Loucy (cell line): ENCODE measurements around the gene TBC1D1.

Experiments
- H2AFZ ChIP-seq: fragments of 200-600 bp; sonication (generic); 2 replicates; pipeline ENCODE4 v1.6.0; 2016; ENCODE audit warnings: antibody characterized with exemption, mild to moderate bottlenecking, low read length, moderate library complexity
- H3F3A ChIP-seq: fragments of 200-600 bp; 2 replicates; pipeline ENCODE4 v1.6.0; 2016; ENCODE audit warnings: antibody characterized with exemption, low read depth, mild to moderate bottlenecking
- H3K27me3 ChIP-seq: fragments of 200-600 bp; sonication (generic); 2 replicates; pipeline ENCODE4 v1.6.1; 2014; ENCODE audit warnings: low read length, mild to moderate bottlenecking; ENCODE audit not compliant: insufficient read depth, poor library complexity, severe bottlenecking
- H3K36me3 ChIP-seq: fragments of 200-600 bp; sonication (generic); 2 replicates; pipeline ENCODE4 v1.6.1; 2016; ENCODE audit warnings: low read length; ENCODE audit not compliant: insufficient read depth
- H3K4me1 ChIP-seq: fragments of 200-600 bp; sonication (generic); 2 replicates; pipeline ENCODE4 v1.5.1; 2014; ENCODE audit warnings: low read length, mild to moderate bottlenecking; ENCODE audit not compliant: insufficient read depth, poor library complexity, severe bottlenecking
- H3K4me2 ChIP-seq: fragments of 200-600 bp; sonication (generic); 2 replicates; pipeline ENCODE4 v1.6.0; 2014; ENCODE audit warnings: antibody characterized with exemption, low read length, low read depth, mild to moderate bottlenecking; ENCODE audit not compliant: poor library complexity, severe bottlenecking
- H3K4me3 ChIP-seq: fragments of 200-600 bp; sonication (generic); 2 replicates; pipeline ENCODE4 v1.5.1; 2014; ENCODE audit warnings: low read length, mild to moderate bottlenecking, mixed read lengths; ENCODE audit not compliant: poor library complexity, severe bottlenecking
- H3K79me2 ChIP-seq: fragments of 200-600 bp; sonication (generic); 2 replicates; pipeline ENCODE4 v1.6.1; 2014; ENCODE audit warnings: low read length; ENCODE audit not compliant: insufficient read depth
- H3K9ac ChIP-seq: fragments of 200-600 bp; sonication (generic); 2 replicates; pipeline ENCODE4 v1.6.0; 2014; ENCODE audit warnings: mild to moderate bottlenecking, low read depth, low read length, moderate library complexity; ENCODE audit not compliant: poor library complexity, severe bottlenecking
- H3K9me2 ChIP-seq: fragments of 200-600 bp; sonication (generic); replicated peaks from 2 replicates; pipeline ENCODE4 v1.6.1; 2016; ENCODE audit warnings: low read depth, low read length, mixed read lengths
- H3K9me3 ChIP-seq: fragments of 200-600 bp; sonication (generic); 2 replicates; pipeline ENCODE4 v1.6.1; 2014; ENCODE audit warnings: mild to moderate bottlenecking, antibody characterized with exemption, low read length, low read depth; ENCODE audit not compliant: insufficient read depth
- H4K20me1 ChIP-seq: fragments of 200-600 bp; sonication (generic); 2 replicates; pipeline ENCODE4 v1.6.0; 2014; ENCODE audit warnings: antibody characterized with exemption, low read length, mild to moderate bottlenecking; ENCODE audit not compliant: insufficient read depth, poor library complexity, severe bottlenecking
- CTCF ChIP-seq: fragments of 200-600 bp; sonication (generic); conservative IDR thresholded peaks from 2 replicates; pipeline ENCODE4 v1.5.1; 2014; ENCODE audit warnings: mild to moderate bottlenecking, antibody characterized with exemption, low read length
- EZH2phosphoT487 ChIP-seq: fragments of 200-600 bp; IDR thresholded peaks from 2 replicates; pipeline ENCODE4 v1.6.1; 2018; ENCODE audit warnings: antibody characterized with exemption, mild to moderate bottlenecking, moderate library complexity, borderline replicate concordance

TBC1D1 gene

GRCh38 chr4:38150766-38151165, 259.9 kb downstream of the TBC1D1 start:
- H2AFZ ChIP-seq: no peak overlapping the region
- TF ChIP-seq EZH2phosphoT487 (no peak), CTCF (no peak)
- H3K4me1 ChIP-seq: peaks cover 5% of the 10 kb centered on the region
- H3F3A ChIP-seq: no peaks in the 10 kb centered on the region
- no peak overlapping the region for H3K9ac ChIP-seq
- no peaks in the 10 kb centered on the region for H3K9me3 ChIP-seq
- H3K27me3 ChIP-seq: no peaks in the 10 kb centered on the region
- no peak overlapping the region for H3K4me2 ChIP-seq
- no peak overlapping the region for H3K4me3 ChIP-seq
- no peaks in the 10 kb centered on the region for H3K36me3 ChIP-seq
- H4K20me1 ChIP-seq: no peaks in the 10 kb centered on the region
- H3K9me2 ChIP-seq: no peaks in the 10 kb centered on the region
- no peaks in the 10 kb centered on the region for H3K79me2 ChIP-seq

- Histone ChIP-seq H3K9me2 (no peaks in the 10 kb centered on the region), H3K36me3 (no peaks in the 10 kb centered on the region), H3K4me2 (no peak overlapping the region), H3K27me3 (no peaks in the 10 kb centered on the region), H4K20me1 (no peaks in the 10 kb centered on the region), H3F3A (no peaks in the 10 kb centered on the region), H3K9me3 (no peaks in the 10 kb centered on the region), H2AFZ (no peak overlapping the region), H3K79me2 (no peaks in the 10 kb centered on the region), H3K4me1 (peaks cover 5% of the 10 kb centered on the region), H3K4me3 (no peak overlapping the region), H3K9ac (no peak overlapping the region)
- TF ChIP-seq CTCF (no peak), EZH2phosphoT487 (no peak)
Observed at GRCh38 chr4:38151873-38152272, 261.0 kb downstream of the TBC1D1 start.

GRCh38 chr4:38152305-38152704, 261.4 kb downstream of the TBC1D1 start:
- TF ChIP-seq EZH2phosphoT487 (no peak), CTCF (no peak)

More at GRCh38 chr4:38152305-38152704, 261.4 kb downstream of the TBC1D1 start:
- Histone ChIP-seq H3K4me3 (no peak overlapping the region), H2AFZ (no peak overlapping the region), H3K9ac (no peak overlapping the region), H3F3A (no peaks in the 10 kb centered on the region), H3K36me3 (no peaks in the 10 kb centered on the region), H3K27me3 (no peaks in the 10 kb centered on the region), H3K4me2 (no peak overlapping the region), H3K4me1 (peaks cover 5% of the 10 kb centered on the region), H4K20me1 (no peaks in the 10 kb centered on the region), H3K9me3 (no peaks in the 10 kb centered on the region), H3K79me2 (no peaks in the 10 kb centered on the region), H3K9me2 (no peaks in the 10 kb centered on the region)
